ENCODE measurements around the gene SYNDIG1L. TPM values are rescaled to one million over a fixed set of nuclear protein-coding genes. Genes with fewer than 3 reads are reported as not detected.

SYNDIG1L gene
- total and polyA plus RNA-seq, 10 of the 15 experiments (the other 5 are each of a cell fraction or from before 2014, with no cell fraction given), result 0.04 TPM; not detected in 9

DNA sequence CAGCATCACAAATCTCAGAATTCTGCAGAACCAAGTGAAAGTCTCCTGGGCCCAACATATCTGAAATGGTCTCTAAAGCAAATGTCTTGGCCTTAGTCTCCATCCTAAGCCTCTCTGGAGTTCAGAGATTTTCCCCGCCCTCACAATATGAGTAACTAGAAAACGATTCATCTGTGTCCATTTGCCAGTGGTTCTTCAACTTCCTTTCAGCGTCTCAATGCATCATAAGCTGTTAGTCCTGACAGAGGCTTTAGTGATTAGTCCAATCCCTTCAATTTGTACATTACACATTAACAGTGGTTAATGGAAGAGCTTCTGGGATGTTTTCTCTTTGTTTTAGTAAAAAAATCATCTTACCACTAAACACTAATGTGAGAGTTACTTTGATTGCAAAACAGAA lies 49.7 kb upstream of the SYNDIG1L start (continued):
- TF ChIP-seq REST (IDR thresholded peaks at IDR 0.05; ENCODE audit: low read depth, low read length) (no peak), ZNF384 (IDR thresholded peaks at IDR 0.05; ENCODE audit: borderline replicate concordance, low read depth, low read length) (no peak)

GRCh38 chr14:74474376-74474775 lies 48.4 kb upstream of the SYNDIG1L start:
- Histone ChIP-seq H3K9ac (ENCODE audit: control insufficient read depth, insufficient read depth, low read length) (no peak overlapping the region), H3K79me2 (ENCODE audit: control insufficient read depth, insufficient read depth, low read length) (no peaks in the 10 kb centered on the region), H3K27me3 (replicated peaks in 1 of 2; ENCODE audit: control insufficient read depth in 2 of 2, insufficient read depth in 2 of 2, low read length in 1 of 2) (no peaks in the 10 kb centered on the region), H3K4me2 (ENCODE audit: control insufficient read depth, insufficient read depth) (no peak overlapping the region), H3K4me3 (no peak overlapping the region), H3K36me3 (ENCODE audit: control insufficient read depth in 2 of 2, insufficient read depth in 2 of 2, low read length in 1 of 2) (no peaks in the 10 kb centered on the region; a peak in 1 of 4 replicates), H3K4me1 (ENCODE audit: control insufficient read depth, insufficient read depth, low read length) (no peaks in the 10 kb centered on the region), H3K27ac (ENCODE audit: control insufficient read depth, insufficient read depth) (no peak overlapping the region), H2AFZ (ENCODE audit: control insufficient read depth, low read depth, low read length) (no peak overlapping the region), H4K20me1 (ENCODE audit: control insufficient read depth, insufficient read depth) (no peaks in the 10 kb centered on the region), H3K9me3 (replicated peaks; ENCODE audit: control insufficient read depth, insufficient read depth, low read length) (no peaks in the 10 kb centered on the region)
- ChIA-PET RAD21 (ENCODE audit: unreplicated experiment) (no interaction called here), POLR2A (no interaction called here), CTCF (interaction anchor here (0.6 to 1.7 kb wide), 2 partner anchors 16 to 111 kb away, joined by 3 to 4 read pairs; no protein-coding TSS in a partner anchor), SMC1A (ENCODE audit: uncharacterized antibody, unreplicated experiment) (no interaction called here)
- 56% methylated on average over 2 of the region's 2 CpGs for WGBS (ENCODE audit: insufficient coverage, insufficient replicate concordance, low lambda C conversion rate, missing lambda C conversion rate)
- no TSS peak for BruUV-seq (replicated peaks)
- in situ Hi-C loops (cut with MboI), result no loop called here
- intact Hi-C loops (cut with micrococcal nuclease; ENCODE audit: unreplicated experiment), result no loop called here
- FAIRE-seq (no peak), DNase-seq (ENCODE audit: low read depth, low spot score) (no peak), ATAC-seq (no peak)
- TF ChIP-seq BRCA1 (IDR thresholded peaks at IDR 0.05; ENCODE audit: low read depth, low read length), result no peak

Data from GM12878 (cell line).